NCI-H2196 treated with DMSO at 0.1 percent for 48 hours (cell line): ENCODE data around the gene RRM1.
A peak's percentile ranks its signal among the peaks of the same experiment; 100 is the strongest.

ENCODE experiments used
- DNase-seq: peaks from one replicate; lab custom pipeline; 2025; ENCODE audit not compliant: unreplicated experiment; lab: John Stamatoyannopoulos, UW

RRM1 gene

DNA sequence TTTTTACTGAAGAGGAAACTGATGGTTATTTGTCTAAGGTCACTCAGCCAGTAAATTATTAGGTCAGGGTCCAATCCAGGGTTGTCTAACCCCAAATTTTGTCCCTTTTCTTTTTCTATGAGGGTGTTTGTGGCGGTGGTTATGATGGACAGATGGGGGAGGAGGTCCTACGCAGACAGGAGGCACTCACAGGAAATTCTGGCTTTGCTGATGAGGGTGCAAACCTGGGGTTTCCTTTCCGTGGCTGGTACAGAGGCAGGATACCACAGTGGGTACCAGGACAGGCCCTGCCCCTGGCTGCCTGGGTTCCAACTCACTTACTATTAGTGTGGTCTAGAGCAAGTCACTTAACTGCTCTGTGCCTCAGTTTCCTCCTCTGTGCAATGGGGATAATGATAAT lies 91.0 kb downstream of the RRM1 start:
- DNase-seq: no peak

- DNase-seq: no peak
Measured at GRCh38 chr11:4186464-4187054, 92.0 kb downstream of the RRM1 start.

- peak; percentile 85 for DNase-seq
Measured at GRCh38 chr11:4187055-4187988, 92.7 kb downstream of the RRM1 start.
